GM12891 (cell line): ENCODE data around the gene ATP5ME.

ENCODE experiments used
- PAX5 ChIP-seq: IDR thresholded peaks from 2 replicates; pipeline ENCODE4 v1.6.1; 2011; ENCODE audit warnings: low read length, moderate library complexity, mild to moderate bottlenecking; ENCODE audit not compliant: insufficient read depth, severe bottlenecking
- POLR2A ChIP-seq: IDR thresholded peaks from 2 replicates; pipeline ENCODE4 v1.6.1; 2011; ENCODE audit warnings: low read depth, low read length, control low read depth
- POLR2AphosphoS5 ChIP-seq: IDR thresholded peaks from 2 replicates; pipeline ENCODE4 v1.6.1; 2011; ENCODE audit warnings: low read depth, low read length, control low read depth
- POU2F2 ChIP-seq: IDR thresholded peaks from 2 replicates; pipeline ENCODE4 v1.6.1; 2011; ENCODE audit warnings: low read depth, mild to moderate bottlenecking, control low read depth, low read length, moderate library complexity
- SPI1 ChIP-seq: IDR thresholded peaks from 2 replicates; pipeline ENCODE4 v1.6.1; 2011; ENCODE audit warnings: low read depth, low read length, control low read depth
- TAF1 ChIP-seq: IDR thresholded peaks from 2 replicates; pipeline ENCODE4 v1.6.1; 2011; ENCODE audit warnings: low read depth, low read length, control low read depth

DNA sequence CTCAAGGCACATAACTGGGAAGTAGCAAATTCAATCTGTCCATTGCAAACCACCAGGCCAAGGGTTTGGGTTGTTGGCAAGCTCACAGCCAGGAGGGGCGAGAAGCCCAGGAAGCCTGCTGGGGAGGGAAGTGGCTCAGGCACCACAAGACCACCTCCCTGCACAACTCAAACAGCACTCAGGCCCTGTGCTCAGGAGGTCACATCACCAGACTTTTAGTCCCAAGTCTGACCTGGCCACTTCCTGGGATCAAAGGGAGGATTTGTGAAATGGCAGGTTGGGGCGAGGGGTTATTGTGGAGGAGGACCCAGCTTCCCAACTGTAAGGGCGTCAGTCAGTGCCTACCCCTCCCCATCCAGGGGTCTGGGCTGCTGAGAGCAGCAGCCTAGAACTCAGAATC is 2.3 kb downstream of the ATP5ME start:
- TF ChIP-seq POLR2A (no peak), POLR2AphosphoS5 (no peak), TAF1 (no peak), SPI1 (no peak), POU2F2 (no peak), PAX5 (no peak)
